ENCODE results near the gene AQP11.
A peak's percentile ranks its signal among the peaks of the same experiment; 100 is the strongest.

Gene AQP11, protein sequence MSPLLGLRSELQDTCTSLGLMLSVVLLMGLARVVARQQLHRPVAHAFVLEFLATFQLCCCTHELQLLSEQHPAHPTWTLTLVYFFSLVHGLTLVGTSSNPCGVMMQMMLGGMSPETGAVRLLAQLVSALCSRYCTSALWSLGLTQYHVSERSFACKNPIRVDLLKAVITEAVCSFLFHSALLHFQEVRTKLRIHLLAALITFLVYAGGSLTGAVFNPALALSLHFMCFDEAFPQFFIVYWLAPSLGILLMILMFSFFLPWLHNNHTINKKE

DNA sequence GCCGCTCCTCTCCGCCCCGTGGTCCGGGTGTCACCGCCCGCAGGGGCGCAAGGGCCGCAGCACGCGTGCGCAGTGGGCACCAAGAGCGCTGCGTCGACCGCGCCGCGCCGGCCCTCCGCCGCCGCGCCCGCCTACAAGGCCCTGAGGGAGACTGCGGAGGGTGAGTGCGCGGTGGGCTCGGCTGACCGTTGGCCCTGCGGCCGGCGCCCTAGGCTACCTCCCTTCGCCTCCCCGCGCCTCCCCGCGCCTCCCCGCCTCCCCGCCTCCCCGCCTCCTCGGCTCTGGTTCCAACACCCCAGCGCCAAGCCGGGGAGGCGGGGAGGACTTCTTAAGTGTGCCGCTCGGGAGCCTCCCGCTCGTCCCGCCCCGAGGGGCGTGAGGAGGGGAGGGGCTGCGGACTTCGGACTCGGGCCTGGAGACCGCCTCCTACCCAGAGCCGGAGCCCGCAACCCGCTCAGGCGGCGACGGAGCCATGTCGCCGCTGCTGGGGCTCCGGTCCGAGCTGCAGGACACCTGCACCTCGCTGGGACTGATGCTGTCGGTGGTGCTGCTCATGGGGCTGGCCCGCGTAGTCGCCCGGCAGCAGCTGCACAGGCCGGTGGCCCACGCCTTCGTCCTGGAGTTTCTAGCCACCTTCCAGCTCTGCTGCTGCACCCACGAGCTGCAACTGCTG, at the start of gene AQP11:
TSS of gene AQP11 (plus strand) at position 433 of the 673 bp plus-strand sequence. CDS start at position 473, 40 bp downstream.
- TF ChIP-seq, protein P1, sequence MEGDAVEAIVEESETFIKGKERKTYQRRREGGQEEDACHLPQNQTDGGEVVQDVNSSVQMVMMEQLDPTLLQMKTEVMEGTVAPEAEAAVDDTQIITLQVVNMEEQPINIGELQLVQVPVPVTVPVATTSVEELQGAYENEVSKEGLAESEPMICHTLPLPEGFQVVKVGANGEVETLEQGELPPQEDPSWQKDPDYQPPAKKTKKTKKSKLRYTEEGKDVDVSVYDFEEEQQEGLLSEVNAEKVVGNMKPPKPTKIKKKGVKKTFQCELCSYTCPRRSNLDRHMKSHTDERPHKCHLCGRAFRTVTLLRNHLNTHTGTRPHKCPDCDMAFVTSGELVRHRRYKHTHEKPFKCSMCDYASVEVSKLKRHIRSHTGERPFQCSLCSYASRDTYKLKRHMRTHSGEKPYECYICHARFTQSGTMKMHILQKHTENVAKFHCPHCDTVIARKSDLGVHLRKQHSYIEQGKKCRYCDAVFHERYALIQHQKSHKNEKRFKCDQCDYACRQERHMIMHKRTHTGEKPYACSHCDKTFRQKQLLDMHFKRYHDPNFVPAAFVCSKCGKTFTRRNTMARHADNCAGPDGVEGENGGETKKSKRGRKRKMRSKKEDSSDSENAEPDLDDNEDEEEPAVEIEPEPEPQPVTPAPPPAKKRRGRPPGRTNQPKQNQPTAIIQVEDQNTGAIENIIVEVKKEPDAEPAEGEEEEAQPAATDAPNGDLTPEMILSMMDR (IDR thresholded peaks at IDR 0.05) = no peak
- no peaks in the 10 kb centered on the region for H3K36me3 ChIP-seq (ENCODE audit: control insufficient read depth, insufficient read depth, low read length)
- H3K9me3 ChIP-seq (ENCODE audit: control insufficient read depth, low read length) = no peaks in the 10 kb centered on the region
- H2AFZ ChIP-seq = peak within 1 kb of the TSS; percentile 90
- peak within 1 kb of the TSS; percentile 57 for H3K4me3 ChIP-seq (ENCODE audit: low read depth, low read length)
- no peaks in the 10 kb centered on the region for H3K79me2 ChIP-seq
- no peaks in the 10 kb centered on the region for H3K27me3 ChIP-seq (ENCODE audit: control insufficient read depth, insufficient read depth, low read length)
- peaks cover 3% of the 10 kb centered on the region for H3K4me1 ChIP-seq
- H3K9ac ChIP-seq = no peak within 1 kb of the TSS
- peak within 1 kb of the TSS; percentile 71 for H3K27ac ChIP-seq
- H3K4me2 ChIP-seq (ENCODE audit: low read length) = peak within 1 kb of the TSS; percentile 91

DNA sequence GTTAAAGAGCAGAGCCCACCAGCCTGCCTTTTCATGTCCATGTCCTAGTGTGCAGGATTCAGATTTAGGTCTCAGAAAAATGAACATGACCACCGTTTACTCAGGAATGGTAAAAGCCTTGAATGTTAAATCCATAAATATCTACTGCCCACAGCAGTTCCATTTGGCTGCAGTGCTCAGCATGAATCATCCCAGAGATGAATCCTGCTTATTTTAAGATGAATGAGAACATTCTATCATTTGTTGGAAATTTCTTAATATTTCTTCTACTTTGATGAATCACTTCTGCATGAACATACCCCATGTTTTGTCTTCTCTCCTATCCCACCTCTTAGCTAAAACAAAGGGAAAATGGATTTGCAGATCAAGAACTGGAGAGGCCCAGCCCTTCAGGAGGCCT, 47.5 kb upstream of the AQP11 start:
- no peak overlapping the region for H3K4me3 ChIP-seq (ENCODE audit: low read depth, low read length)
- H3K79me2 ChIP-seq = no peaks in the 10 kb centered on the region
- H3K4me2 ChIP-seq (ENCODE audit: low read length) = no peak overlapping the region
- TF ChIP-seq, protein P1 (IDR thresholded peaks at IDR 0.05) = no peak
- no peak overlapping the region for H3K27ac ChIP-seq
- no peak overlapping the region for H3K9ac ChIP-seq
- H2AFZ ChIP-seq = no peak overlapping the region
- H3K4me1 ChIP-seq = no peaks in the 10 kb centered on the region
- H3K9me3 ChIP-seq (ENCODE audit: control insufficient read depth, low read length) = no peaks in the 10 kb centered on the region
- no peaks in the 10 kb centered on the region for H3K36me3 ChIP-seq (ENCODE audit: control insufficient read depth, insufficient read depth, low read length)
- no peaks in the 10 kb centered on the region for H3K27me3 ChIP-seq (ENCODE audit: control insufficient read depth, insufficient read depth, low read length)

DNA sequence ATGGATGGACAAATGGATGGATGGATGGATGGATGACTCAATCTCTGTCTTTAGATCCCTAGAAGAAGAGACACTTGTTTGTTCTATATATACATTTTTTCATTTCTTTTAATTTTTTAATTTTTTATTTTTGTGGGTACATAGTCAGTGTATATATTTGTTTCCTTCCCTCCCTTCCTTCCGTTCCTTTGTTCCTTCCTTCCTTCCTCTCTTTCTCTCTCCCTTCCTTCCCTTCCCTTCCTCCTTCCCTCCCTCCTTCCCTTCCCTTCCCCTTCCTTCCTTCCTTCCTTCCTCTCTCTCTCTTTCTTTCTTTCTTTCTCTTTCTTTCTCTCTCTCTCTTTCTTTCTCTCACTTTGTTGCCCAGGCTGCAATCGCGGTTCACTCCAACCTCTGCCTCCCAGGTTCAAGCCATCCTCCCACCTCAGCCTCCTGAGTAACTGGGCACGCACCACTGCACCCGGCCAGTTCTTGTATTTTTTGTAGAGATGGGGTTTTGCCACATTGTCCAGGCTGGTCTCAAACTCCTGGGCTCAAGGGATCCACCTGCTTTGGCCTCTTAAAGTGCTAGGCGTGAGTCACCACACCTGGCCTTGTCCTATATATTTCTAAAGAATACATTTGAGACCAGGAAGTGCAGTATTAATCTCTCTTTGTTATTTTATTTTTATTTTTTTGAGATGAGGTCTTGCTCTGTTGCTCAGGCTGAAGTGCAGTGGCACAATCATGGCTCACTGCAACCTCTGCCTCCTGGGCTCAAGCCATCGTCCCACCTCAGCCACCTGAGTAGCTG, 42.5 kb upstream of the AQP11 start:
- H3K9ac ChIP-seq = no peak overlapping the region
- H3K27me3 ChIP-seq (ENCODE audit: control insufficient read depth, insufficient read depth, low read length) = no peaks in the 10 kb centered on the region
- H3K79me2 ChIP-seq = no peaks in the 10 kb centered on the region
- H3K4me3 ChIP-seq (ENCODE audit: low read depth, low read length) = no peak overlapping the region
- H3K36me3 ChIP-seq (ENCODE audit: control insufficient read depth, insufficient read depth, low read length) = no peaks in the 10 kb centered on the region
- H3K9me3 ChIP-seq (ENCODE audit: control insufficient read depth, low read length) = no peaks in the 10 kb centered on the region
- no peak overlapping the region for H3K4me2 ChIP-seq (ENCODE audit: low read length)
- no peaks in the 10 kb centered on the region for H3K4me1 ChIP-seq
- no peak overlapping the region for H3K27ac ChIP-seq
- H2AFZ ChIP-seq = no peak overlapping the region
- TF ChIP-seq, protein P1 (IDR thresholded peaks at IDR 0.05) = no peak

DNA sequence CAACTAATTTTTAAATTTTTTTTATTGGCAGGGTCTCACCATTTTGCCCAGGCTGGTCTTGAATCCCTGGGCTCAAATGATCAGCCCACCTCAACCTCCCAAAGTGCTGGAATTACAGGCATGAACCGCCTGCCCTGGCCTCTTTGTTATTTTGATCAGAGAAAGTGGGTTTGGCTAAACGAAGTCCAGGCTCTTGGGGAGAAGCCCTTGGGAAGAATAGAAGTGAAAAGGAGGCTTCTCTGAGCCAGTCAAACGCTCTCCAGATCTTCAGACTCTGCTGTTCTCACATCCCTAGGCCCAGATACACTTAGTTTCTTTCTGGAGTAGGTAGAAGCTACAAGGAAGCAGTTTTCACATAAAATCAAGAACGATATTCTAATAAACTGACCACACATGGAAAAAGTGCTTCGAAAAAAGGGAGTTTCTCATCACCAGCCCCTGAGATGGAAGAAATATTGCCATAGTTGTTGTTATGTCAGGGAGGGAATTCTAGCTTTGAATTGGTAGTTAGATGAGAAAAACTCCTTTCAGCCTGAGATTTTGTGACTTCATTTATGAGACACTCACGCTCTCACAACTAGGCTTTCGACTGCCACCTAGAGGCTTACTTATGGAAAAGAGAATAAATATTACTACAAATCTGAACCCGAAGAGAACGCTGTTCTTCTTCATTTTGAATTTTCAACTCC, 41.7 kb upstream of the AQP11 start:
- Histone ChIP-seq H3K27me3 (ENCODE audit: control insufficient read depth, insufficient read depth, low read length) (no peaks in the 10 kb centered on the region), H3K79me2 (no peaks in the 10 kb centered on the region), H3K4me1 (no peaks in the 10 kb centered on the region), H3K27ac (no peak overlapping the region), H3K9ac (no peak overlapping the region), H3K36me3 (ENCODE audit: control insufficient read depth, insufficient read depth, low read length) (no peaks in the 10 kb centered on the region), H3K9me3 (ENCODE audit: control insufficient read depth, low read length) (no peaks in the 10 kb centered on the region), H3K4me2 (ENCODE audit: low read length) (no peak overlapping the region), H2AFZ (no peak overlapping the region), H3K4me3 (ENCODE audit: low read depth, low read length) (no peak overlapping the region)
- TF ChIP-seq, protein P1 (IDR thresholded peaks at IDR 0.05) = peak; percentile 45

Data from parathyroid adenoma (tissue), 2 donors.